Left ventricle myocardium superior (tissue), 1 donor: Measurements from ENCODE around the gene ABCB9. TPM values are rescaled to one million over a fixed set of nuclear protein-coding genes. Genes with fewer than 3 reads are reported as not detected.
A peak's percentile ranks its signal among the peaks of the same experiment; 100 is the strongest.
"Not testable (repeated sequence)": the region's sequence is repeated elsewhere in the genome, so short reads cannot be mapped to it uniquely, and the experiment has no call there.

Source experiments
- ATAC-seq: fragments of 200-7000 bp; cut with Tn5 transposase; one replicate; pipeline ENCODE4 v1.9.1; 2020; ENCODE audit warnings: mild to moderate bottlenecking, moderate library complexity
- DNase-seq: peaks from one replicate; pipeline ENCODE4 v3.0.0-alpha.2; 2020
- intact Hi-C: fragments of 100-400 bp; cut with micrococcal nuclease; formaldehyde crosslinking; loops from one replicate; pipeline ENCODE4 v1.11.0; 2022
- long read RNA-seq: library from polyadenylated mRNA; unstranded; transcript quantifications from one replicate; pipeline ENCODE4 v2.0.0, GENCODE V29; 2021
- total RNA-seq: library from RNA; stranded (reverse); fragmentation: NEBNext Ultra II Directional; extraction: Animal tissue kit (Norgen Biotek cat#: 25700); gene quantifications from one replicate; pipeline ENCODE4 v1.2.1, GENCODE V29; 2021
- donor health status: DM: no; HTN: yes; CAD: no; lungs with severe emphysema.

Gene ABCB9
- 4.6 TPM for total RNA-seq
- long read RNA-seq, partial matches to known transcripts, result 1 of 3 reads
- long read RNA-seq, other reads (novel, unspliced or antisense), result 1 of 3 reads

DNA sequence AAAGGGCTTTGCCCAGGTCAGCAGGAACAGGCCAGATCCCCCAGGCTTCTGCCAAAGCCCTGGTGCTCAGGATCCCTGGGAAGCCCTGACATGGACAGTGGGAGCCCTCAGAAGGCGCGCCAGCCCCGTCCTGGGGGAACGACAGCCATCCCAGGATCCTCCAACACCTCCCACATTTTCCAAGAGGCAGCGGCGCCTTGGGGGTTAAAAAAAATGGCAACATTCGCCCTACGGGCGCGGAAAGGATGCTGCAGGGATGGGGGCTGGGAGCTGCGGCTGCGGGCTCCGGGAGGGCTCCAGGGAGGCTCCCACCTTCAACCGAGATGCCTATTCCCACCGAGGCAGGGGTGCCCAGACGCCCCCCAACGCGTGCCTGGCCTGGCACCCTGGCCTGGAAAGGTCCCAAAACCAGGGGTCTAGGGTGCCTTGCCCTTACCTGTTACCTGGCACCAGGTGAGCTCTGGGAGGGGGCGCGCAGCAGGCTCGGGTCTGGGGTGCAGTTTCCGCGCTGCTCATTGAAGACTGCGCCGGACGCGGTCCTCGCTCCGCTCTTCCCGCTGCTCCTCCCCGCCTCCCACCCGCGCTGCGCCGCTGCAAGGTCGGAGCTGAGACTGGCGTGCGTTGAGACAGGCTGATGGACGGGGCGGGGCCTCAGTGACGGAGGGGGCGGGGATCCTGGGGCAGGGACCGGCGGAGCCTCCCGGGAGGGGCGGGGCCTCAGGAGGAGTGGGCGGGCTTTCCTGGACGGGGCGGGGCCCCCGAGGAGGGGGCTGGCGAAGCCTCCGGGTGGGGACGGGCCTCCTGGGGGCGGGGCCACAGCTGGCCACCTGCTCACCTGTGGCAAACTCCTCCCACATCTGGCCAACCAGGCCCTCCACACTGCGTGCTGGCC, at the start of gene ABCB9:
ABCB9 (minus strand) TSS at position 613 of the 892 bp plus-strand sequence. CDS start 6,228 bp downstream, outside the sequence.
- peak; percentile 93 for DNase-seq
- ATAC-seq, result peak; percentile 95
- intact Hi-C loops, result no loop called here

GRCh38 chr12:123014473-123014872, 48.2 kb upstream of the ABCB9 start:
- ATAC-seq, intact Hi-C loops, DNase-seq: not testable (repeated sequence)

DNA sequence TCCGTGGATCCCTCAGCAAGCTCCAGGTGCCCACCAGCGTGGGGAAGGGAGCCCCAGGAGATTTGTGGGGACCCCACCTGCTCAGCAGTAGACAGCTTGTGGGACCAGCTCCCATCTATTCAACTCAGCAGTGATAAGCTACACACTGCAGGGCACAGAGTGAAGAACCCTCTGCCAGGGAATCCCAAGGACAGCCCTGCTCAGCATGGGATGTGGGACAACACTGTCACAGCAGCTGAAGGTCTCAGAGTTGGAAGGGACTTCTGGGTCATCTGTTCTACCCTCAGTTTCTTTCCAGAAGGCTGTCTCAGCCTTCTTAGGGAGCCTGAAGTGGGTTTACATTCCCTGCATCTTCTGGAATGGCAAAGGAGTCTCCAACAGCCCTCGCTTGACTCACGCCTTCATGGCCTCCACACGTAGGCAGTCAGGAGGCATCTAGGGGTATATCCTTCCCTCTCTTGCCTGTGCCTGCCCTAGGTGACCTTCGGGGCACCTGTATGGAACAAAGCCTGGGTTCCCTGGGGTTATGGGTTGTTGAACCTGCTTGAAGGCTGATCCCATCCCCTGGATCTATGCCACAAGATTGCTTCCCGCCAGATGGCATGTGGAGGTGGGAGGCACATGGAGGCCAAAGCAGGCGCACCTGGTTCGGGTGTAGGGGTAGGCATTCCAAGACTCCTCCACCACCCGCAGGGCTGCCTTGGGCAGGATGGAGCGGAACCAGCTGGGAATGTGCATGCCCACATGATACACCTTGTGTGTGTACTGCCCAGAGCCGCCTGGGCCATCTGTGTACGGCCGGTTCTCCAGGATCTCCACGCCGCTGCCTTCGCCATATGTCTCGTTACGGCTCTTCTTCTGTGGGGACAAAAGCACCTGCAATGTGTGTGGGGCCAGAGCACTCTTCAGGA, 47.2 kb upstream of the ABCB9 start:
- intact Hi-C loops, result no loop called here
- no peak for DNase-seq
- no peak for ATAC-seq

- DNase-seq (peak; percentile 9), ATAC-seq (no peak)
Observed at GRCh38 chr12:123011701-123012100, 45.4 kb upstream of the ABCB9 start.

GRCh38 chr12:123010681-123011080, 44.4 kb upstream of the ABCB9 start:
- DNase-seq (no peak), ATAC-seq (no peak)
- intact Hi-C loops, result no loop called here

More at GRCh38 chr12:123011701-123012100, 45.4 kb upstream of the ABCB9 start:
- intact Hi-C loops, result no loop called here

GRCh38 chr12:123010110-123010509, 43.8 kb upstream of the ABCB9 start:
- DNase-seq (peak; percentile 9), ATAC-seq (no peak)
- intact Hi-C loops, result no loop called here

GRCh38 chr12:123006977-123007376, 40.7 kb upstream of the ABCB9 start:
- ATAC-seq (no peak), DNase-seq (peak; percentile 7)
- intact Hi-C loops, result no loop called here

DNA sequence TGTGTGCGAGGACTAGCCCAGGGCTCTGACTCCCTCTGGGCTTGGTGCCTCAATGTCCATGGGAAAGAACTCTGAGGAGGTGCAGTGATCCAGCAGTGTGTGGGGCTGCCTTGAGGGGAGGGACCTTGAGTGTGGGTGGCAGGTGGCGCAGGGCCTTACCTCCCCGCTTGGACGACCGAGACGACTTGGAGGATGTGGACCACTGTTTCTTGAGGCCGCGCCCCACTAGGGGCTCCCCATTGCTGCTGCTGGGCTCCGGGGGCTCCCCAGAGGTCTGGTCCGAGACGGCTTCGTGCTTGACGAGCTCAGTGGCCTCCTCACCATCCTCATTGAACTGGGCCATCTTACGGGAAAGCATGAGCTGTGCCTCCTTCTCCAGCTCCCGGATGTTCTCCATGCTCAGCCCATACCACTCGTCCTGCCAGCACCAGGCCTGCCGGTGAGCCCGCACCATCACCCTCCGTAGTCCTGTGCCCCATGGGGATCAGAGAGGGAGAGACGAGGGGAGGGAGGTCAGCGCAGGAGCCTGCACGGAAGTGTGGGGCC, 38.9 kb upstream of the ABCB9 start:
- intact Hi-C loops, result no loop called here
- DNase-seq, result peak; percentile 22
- ATAC-seq, result no peak

DNA sequence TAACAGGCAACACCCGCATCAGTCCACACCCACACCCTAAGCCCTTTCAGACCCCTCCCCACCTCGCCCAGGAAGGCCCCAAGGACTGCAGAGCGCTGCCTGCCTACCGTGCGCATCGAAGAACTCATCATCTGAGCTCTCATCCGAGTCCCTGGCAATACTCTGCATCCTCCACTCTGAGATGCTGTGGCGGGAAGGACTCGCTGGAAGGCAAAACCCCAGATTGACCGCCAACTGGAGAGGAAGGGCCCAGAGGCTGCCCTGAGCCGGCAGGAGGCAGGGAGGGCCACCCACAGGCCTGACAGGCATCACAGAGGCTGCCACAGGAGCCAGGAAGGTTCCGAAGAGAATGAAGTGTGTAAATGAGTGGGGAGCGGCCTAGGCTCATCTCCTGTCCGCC, 38.0 kb upstream of the ABCB9 start:
- intact Hi-C loops, result no loop called here
- no peak for ATAC-seq
- peak; percentile 8 for DNase-seq

DNA sequence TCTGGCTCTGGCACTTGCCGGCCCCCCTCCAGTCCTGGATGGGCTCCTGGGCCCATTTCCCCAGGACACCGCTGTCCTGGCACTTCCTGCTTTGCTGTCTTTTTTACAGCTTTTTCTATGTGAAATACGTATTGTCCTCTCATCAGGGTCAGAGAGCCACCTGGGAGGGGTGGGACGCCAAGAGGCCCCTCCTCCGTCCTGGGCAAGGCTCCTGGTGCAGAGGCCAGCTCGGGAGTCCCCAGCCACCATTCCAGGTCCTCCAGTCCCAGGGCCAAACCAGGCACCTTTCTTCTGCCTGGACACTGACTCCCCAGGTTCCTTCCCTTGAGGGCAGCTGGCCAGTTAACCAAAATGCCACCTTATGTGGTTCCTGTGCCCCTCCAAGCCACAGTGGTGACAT, 37.0 kb upstream of the ABCB9 start:
- DNase-seq (peak; percentile 6), ATAC-seq (no peak)
- intact Hi-C loops, result no loop called here

- intact Hi-C loops, result no loop called here
- DNase-seq (peak; percentile 3), ATAC-seq (no peak)
Observed at GRCh38 chr12:123001464-123001863, 35.2 kb upstream of the ABCB9 start.

DNA sequence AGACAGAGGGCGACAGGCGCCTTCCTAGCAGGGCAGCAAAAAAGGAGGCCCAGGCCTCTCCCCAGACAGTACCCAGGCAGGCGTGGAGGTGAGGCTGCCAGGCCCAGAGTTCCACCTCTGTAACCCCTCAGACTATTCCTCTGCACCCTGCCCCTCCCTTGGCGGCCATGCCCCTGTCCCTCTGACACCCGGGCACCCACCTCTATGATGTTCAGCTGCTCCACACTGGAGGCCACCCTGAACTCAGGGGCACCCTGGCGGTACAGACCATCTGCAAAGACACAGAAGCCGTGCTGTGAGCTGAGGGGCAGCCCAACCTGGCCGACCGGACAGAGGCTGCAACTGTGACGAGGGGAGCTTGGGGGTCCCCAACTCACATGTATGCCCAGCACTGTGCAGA, 34.3 kb upstream of the ABCB9 start:
- intact Hi-C loops, result no loop called here
- DNase-seq (peak; percentile 15), ATAC-seq (no peak)

DNA sequence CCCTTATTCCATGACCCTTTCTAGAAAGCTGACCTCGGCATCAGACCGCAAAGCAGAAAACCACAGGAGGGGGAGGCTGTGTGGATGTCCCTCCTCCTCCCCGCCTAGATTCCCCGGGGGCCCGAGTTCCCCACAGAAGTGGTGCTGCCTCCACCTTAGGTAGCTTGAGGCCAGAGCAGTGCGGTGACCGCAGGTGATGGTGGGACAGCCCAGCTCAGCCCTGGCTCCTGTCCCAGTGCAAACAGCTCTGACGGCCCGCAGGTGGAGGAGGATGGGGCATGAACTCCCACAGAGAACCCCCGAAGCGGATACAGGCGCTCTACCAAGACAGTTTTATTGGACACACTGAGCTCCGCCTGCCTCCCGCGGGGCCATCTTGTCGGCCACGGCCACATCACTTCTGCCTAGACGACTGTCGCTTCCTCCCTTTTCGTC, 33.7 kb upstream of the ABCB9 start:
- ATAC-seq (no peak), DNase-seq (peak; percentile 22)
- intact Hi-C loops, result no loop called here

DNA sequence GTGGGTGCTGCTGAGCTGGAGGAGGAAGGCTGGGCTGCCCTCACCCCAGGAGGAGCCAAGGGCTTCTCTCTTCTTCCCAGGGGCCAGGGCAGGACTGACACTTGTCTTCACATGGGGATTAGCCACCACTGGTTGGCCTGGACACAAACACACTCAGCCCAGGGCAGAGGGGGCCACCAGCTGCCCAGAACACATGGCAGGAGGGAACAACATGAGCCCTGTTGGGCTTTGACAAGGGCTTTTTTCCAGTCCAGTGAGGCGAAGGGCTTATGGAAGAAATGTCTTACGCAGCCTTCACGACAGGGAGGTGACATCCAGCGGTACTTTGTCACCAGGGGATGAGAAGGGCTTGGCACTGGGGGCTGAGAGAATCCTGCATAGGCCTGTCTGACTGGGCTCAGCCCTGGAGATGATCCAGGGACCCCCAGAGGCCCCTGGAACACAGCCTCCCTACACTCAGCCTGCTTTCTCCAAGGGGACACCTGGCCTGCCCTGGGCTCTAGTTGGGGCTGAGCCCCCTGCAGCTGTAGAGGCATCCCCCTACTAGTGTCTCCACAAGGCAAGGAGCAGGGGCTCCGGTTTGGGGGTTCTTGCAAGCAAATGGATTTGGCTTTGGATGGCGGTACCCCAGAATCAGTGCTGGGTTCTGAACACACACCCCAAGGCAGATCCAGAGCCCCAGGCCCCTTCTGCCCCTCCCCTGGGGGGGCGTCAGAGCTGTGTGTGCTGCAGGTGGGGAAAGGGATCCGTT, 33.1 kb upstream of the ABCB9 start:
- peak; percentile 15 for DNase-seq
- intact Hi-C loops, result no loop called here

GRCh38 chr12:122998316-122998715, 32.1 kb upstream of the ABCB9 start:
- intact Hi-C loops, result no loop called here
- no peak for DNase-seq
- ATAC-seq, result no peak

More for the DNA sequence above, 33.1 kb upstream of the ABCB9 start:
- no peak for ATAC-seq

DNA sequence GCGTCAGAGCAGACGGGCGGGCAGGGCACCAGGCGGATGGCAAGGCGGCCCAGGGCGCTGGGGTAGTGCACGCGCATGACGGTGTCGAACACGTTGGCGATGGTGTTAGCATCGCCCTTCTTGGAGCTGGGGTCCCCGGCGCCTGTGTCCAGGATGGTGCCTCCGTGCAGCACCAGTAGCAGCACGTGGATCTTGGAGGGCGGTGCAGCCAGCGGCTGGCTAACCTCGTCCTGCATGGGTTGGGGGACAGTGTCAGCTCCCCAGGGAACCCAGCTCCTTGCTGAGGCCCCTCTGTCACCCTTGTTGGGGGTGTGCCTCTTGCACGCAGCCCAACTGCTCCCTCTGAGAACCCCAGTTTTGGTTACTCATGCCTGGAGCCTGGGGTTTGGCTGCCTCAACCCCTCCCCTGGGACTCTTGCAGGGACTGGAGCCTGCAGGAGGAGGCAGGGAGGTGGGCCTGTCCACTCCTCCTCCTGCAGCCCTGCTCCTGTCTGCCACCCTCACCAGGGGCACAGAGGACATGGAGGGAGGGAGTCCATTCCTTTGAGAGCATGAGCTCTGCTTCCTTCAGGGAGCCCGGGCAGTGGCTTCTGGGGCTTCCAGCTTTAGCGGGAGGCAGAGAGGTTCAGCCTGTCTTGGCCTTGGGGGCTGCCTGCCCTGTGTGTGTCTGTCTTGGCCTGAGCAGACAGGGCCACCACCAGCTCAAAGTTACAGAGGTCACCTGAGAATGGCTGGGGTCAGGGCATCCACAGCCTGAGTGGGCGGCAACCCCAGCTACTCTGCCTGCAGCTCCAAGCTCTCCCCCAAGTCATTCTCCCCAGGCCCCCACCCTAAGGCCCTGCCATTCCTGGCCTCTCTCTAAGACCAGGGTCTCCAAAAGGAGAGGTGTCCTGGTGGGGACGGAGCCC, 31.3 kb upstream of the ABCB9 start:
- ATAC-seq, result no peak
- DNase-seq, result no peak
- intact Hi-C loops, result no loop called here

DNA sequence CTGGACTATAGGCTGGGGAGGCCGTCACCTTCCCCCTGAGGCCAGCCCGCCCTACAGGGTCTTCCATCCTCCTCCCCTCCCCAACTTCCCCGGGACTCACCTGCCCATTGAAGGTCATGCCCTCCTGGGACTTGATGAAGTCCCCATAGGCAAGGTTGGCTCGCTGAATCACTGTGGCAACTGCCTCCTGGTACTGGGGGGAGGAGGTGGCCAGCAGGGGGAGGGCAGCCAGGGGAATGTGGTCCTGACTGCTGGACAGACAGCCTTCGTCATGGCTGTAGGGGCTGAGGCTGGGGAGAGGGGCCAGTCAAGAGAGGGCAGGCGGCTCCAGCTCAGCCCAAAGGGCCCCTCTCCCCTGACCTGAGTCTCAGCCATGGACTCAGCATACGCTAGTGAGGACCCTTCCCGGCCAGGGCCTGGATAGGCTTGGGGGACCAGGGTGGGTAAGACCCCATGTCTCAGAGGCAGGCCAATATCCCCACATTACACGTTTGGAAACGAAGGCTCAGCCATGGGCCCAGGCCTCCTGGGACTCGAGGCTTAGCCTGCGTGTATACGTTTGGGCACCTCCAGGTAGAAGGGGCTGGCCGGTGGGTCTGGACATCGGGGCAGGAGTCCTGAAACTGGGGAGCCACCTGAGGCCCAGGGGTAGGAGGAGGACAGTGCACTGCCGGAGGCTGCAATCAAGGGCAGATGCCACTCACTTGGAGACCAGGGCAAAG, 30.5 kb upstream of the ABCB9 start:
- ATAC-seq (no peak), DNase-seq (no peak)
- intact Hi-C loops, result no loop called here
